GM23248 (cell line): ENCODE measurements around the gene ANKS1B.

Experiments
- EZH2 ChIP-seq: fragments of 200-600 bp; sonication (generic); IDR thresholded peaks from 2 replicates; pipeline ENCODE4 v1.6.1; 2018; ENCODE audit warnings: antibody characterized with exemption, mild to moderate bottlenecking; ENCODE audit not compliant: insufficient read depth, poor library complexity, severe bottlenecking
- EZH2phosphoT487 ChIP-seq: fragments of 200-600 bp; sonication (generic); IDR thresholded peaks from 2 replicates; pipeline ENCODE4 v1.6.1; 2018; ENCODE audit warnings: antibody characterized with exemption, moderate library complexity, mild to moderate bottlenecking, low read depth; ENCODE audit not compliant: insufficient read depth

DNA sequence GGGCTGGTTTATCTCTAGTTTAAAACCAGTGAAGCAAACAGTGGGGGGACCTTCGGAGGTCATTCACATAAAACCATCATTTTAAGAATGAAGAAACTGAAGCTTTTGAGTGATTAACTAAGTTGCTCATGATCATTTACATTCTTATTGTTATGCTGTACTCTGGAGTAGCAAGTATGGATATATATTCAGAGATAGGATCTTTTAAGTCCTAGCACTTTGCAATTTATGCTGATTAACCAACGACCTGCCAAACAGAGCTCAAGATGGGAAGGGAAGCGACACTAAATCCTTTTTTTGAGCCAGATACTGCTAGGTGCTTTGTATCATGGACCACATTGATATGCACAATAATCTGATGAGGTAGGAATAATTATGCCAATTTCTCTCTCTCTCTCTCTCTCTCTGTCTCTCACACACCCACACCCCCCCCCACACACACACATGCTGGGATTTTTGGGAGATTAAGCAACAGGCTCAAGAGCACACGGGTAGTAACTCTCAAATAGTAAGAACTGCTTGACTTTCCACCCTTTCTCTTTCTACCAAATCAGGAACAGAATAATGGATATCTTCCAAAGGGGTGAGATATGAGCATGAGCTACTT lies 1036.3 kb downstream of the ANKS1B start:
- no peak for TF ChIP-seq EZH2phosphoT487
- no peak for TF ChIP-seq EZH2
